HG02973 (cell line): ENCODE results near the gene VWA7.
"Not testable (repeated sequence)": the region's sequence is repeated elsewhere in the genome, so short reads cannot be mapped to it uniquely, and the experiment has no call there.

ENCODE experiments used
- ATAC-seq: cut with Tn5 transposase; IDR thresholded peaks from one replicate; pipeline ENCODE4 v1.9.1; 2021; ENCODE audit warnings: moderate library complexity; ENCODE audit not compliant: unreplicated experiment

The VWA7 gene

GRCh38 chr6:31776989-31777666, at the start of gene VWA7:
Gene VWA7 (minus strand): TSS chr6:31777328. CDS start chr6:31776779, 549 bp downstream.
- peak; percentile 48 for ATAC-seq

GRCh38 chr6:31826793-31827285, 49.7 kb upstream of the VWA7 start:
- ATAC-seq = no peak

GRCh38 chr6:31825553-31825952, 48.4 kb upstream of the VWA7 start:
- ATAC-seq = no peak

GRCh38 chr6:31823592-31824196, 46.6 kb upstream of the VWA7 start:
- not testable (repeated sequence) for ATAC-seq

GRCh38 chr6:31822036-31822821, 45.1 kb upstream of the VWA7 start:
- ATAC-seq = no peak

- no peak for ATAC-seq
Observed at GRCh38 chr6:31821301-31822035, 44.3 kb upstream of the VWA7 start.

- ATAC-seq = not testable (repeated sequence)
Observed at GRCh38 chr6:31820399-31820798, 43.3 kb upstream of the VWA7 start.

- ATAC-seq = no peak
Observed at GRCh38 chr6:31819871-31820299, 42.8 kb upstream of the VWA7 start.

GRCh38 chr6:31817929-31818511, 40.9 kb upstream of the VWA7 start:
- not testable (repeated sequence) for ATAC-seq

GRCh38 chr6:31817133-31817928, 40.2 kb upstream of the VWA7 start:
- not testable (repeated sequence) for ATAC-seq

- no peak for ATAC-seq
Observed at GRCh38 chr6:31815025-31815838, 38.1 kb upstream of the VWA7 start, which contains the start of the genes HSPA1A and HSPA1L. Gene HSPA1A (plus strand): TSS chr6:31815543. CDS start chr6:31815757, 214 bp downstream. Gene HSPA1L (minus strand): TSS chr6:31815283. CDS start chr6:31811972, 3,311 bp downstream.

GRCh38 chr6:31814677-31815024, 37.5 kb upstream of the VWA7 start:
- no peak for ATAC-seq

- ATAC-seq = no peak
Observed at GRCh38 chr6:31813465-31813849, 36.3 kb upstream of the VWA7 start.

- no peak for ATAC-seq
Observed at GRCh38 chr6:31811645-31812044, 34.5 kb upstream of the VWA7 start.

GRCh38 chr6:31808599-31808998, 31.5 kb upstream of the VWA7 start:
- not testable (repeated sequence) for ATAC-seq

GRCh38 chr6:31806470-31807272, 29.5 kb upstream of the VWA7 start, which contains the start of gene LSM2:
Gene LSM2 (minus strand): TSS chr6:31806966. CDS start chr6:31806757, 209 bp downstream.
- ATAC-seq = peak; percentile 71

- ATAC-seq = peak; percentile 18
Observed at GRCh38 chr6:31805939-31806469, 28.9 kb upstream of the VWA7 start.
